ENCODE measurements around the gene TYROBP.

The TYROBP gene

GRCh38 chr19:35863018-35863417 is 45.1 kb downstream of the TYROBP start:
- FAIRE-seq, result no peak

DNA sequence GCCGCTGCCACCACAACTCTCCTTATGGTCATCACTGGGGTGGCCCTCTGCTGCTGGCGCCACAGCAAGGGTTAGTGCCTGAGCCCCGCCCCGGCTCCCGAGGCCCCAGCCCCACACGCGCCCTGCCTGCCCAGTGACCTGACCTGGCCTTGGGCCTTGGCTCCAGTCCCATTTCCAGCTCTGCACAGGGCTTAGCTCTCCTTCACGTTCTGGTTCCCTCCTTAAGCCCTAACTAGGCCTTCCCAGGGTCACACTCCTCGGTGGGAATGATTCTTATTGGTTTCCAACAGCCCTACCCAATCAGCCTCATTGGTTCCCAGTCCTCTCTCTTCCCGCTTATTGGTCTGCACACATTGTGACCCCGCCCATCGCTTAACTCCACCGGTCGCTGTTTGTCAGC is 45.6 kb downstream of the TYROBP start:
- DNase-seq (ENCODE audit: insufficient read length, low spot score), result no peak
- no peak for FAIRE-seq
- TF ChIP-seq POLR2A (IDR thresholded peaks at IDR 0.05; ENCODE audit: low read depth, low read length), result no peak

More at GRCh38 chr19:35863018-35863417, 45.1 kb downstream of the TYROBP start:
- DNase-seq (ENCODE audit: insufficient read length, low spot score), result no peak
- no peak for TF ChIP-seq POLR2A (IDR thresholded peaks at IDR 0.05; ENCODE audit: low read depth, low read length)

DNA sequence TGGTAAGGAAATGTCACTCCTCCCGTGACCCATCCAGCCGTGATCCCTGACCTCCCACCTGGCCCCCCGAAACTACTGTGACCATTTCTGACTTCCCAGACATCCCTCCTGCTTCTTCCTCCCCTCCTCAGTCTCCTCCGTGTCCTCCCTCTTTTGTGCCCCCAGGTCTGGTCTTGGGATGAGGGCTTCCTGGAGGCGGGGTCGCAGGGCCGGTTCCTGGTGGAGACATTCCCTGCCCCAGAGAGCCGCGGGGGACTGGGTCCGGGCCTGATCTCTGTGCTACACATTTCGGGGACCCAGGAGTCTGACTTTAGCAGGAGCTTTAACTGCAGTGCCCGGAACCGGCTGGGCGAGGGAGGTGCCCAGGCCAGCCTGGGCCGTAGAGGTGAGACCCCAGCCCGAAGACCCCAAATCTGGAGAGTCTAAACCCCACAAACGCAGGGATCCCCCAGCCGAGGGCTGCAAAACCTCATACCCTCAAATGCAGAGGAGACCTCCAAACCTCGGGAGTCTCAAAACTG is 46.4 kb downstream of the TYROBP start:
- DNase-seq (ENCODE audit: insufficient read length, low spot score), result no peak
- no peak for FAIRE-seq
- TF ChIP-seq POLR2A (IDR thresholded peaks at IDR 0.05; ENCODE audit: low read depth, low read length), result no peak

DNA sequence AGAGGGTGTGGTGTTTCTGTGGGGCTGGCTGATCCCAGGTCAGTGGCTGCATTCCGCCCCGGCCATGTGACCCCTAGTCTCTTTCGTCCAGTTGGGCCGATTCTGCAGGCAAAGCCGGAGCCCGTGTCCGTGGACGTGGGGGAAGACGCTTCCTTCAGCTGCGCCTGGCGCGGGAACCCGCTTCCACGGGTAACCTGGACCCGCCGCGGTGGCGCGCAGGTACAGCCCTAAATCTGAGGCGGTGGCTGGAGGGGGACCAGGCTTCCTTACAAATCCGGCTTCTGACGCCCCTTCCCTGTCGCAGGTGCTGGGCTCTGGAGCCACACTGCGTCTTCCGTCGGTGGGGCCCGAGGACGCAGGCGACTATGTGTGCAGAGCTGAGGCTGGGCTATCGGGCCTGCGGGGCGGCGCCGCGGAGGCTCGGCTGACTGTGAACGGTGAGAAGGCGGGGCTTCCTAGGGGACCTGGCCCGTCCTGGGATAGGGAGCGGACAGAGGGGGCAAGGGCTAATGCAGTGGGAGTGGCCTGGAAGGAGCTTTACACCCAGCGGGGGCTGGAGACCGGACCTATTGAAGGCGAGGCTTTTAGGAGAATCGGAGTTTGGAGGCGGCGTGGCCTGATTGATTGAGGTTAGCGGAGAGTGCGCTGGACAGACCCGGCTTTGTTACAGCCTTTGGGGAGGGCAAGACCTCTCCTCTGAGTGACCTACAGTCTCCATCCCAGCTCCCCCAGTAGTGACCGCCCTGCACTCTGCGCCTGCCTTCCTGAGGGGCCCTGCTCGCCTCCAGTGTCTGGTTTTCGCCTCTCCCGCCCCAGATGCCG is 47.1 kb downstream of the TYROBP start:
- no peak for TF ChIP-seq POLR2A (IDR thresholded peaks at IDR 0.05; ENCODE audit: low read depth, low read length)
- DNase-seq (ENCODE audit: insufficient read length, low spot score), result no peak
- no peak for FAIRE-seq

- FAIRE-seq, result no peak
- no peak for TF ChIP-seq POLR2A (IDR thresholded peaks at IDR 0.05; ENCODE audit: low read depth, low read length)
- no peak for DNase-seq (ENCODE audit: insufficient read length, low spot score)
These were observed 47.7 kb downstream of the TYROBP start for GRCh38 chr19:35860436-35860817.

DNA sequence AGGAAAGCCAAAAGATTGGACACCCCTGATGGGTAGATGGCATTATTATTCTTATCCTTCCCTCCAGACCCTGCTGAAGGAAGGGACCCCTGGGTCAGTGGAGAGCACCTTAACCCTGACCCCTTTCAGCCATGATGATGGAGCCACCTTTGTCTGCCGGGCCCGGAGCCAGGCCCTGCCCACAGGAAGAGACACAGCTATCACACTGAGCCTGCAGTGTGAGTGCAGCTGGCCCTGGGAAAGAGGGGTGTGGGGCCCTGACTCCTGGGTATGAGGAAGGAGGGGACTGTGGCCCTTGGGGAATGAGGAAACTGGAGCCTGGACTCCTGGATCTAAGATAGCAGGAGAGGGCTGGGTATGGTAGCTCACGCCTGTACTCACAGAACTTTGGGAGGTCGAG is 48.7 kb downstream of the TYROBP start:
- no peak for DNase-seq (ENCODE audit: insufficient read length, low spot score)
- no peak for FAIRE-seq
- TF ChIP-seq POLR2A (IDR thresholded peaks at IDR 0.05; ENCODE audit: low read depth, low read length), result no peak

DNA sequence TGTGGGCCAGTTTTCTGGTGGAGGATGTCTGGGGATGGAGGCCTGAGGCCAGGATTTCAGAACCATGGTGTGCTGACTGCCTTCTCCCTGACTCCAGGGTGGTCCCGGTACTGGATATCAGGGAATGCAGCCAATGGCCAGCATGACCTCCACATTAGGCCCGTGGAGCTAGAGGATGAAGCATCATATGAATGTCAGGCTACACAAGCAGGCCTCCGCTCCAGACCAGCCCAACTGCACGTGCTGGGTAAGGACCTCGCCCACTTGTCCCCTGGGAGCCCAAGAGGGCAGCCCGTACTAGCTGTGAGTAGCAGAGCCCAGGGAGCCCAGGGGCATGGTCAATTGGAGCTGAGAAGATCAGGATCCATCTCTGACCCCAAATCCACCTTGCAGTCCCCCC is 49.8 kb downstream of the TYROBP start:
- no peak for DNase-seq (ENCODE audit: insufficient read length, low spot score)
- TF ChIP-seq POLR2A (IDR thresholded peaks at IDR 0.05; ENCODE audit: low read depth, low read length), result no peak
- FAIRE-seq, result no peak

GRCh38 chr19:35856546-35857149 is 51.4 kb downstream of the TYROBP start, which contains the start of gene KIRREL2:
Gene KIRREL2 (plus strand): TSS chr19:35856911. CDS start chr19:35857120, 209 bp downstream.
- TF ChIP-seq POLR2A (IDR thresholded peaks at IDR 0.05; ENCODE audit: low read depth, low read length), result no peak
- DNase-seq (ENCODE audit: insufficient read length, low spot score) (no peak), FAIRE-seq (no peak)

All from H54 (cell line).